GM23338 (cell line): Measurements from ENCODE around the gene SRSF4.

ENCODE experiments used
- CREB1 ChIP-seq: fragments of 250-450 bp; sonication (Bioruptor Pico); IDR thresholded peaks from 2 replicates; pipeline ENCODE4 v1.5.0; 2020; ENCODE audit warnings: low read depth, mild to moderate bottlenecking, moderate library complexity
- CTCF ChIP-seq, 2 experiments: fragments of 200-600 bp in 1 of 2; sonication (generic) in 1 of 2; conservative IDR thresholded peaks; 2 replicates each; pipeline versions ENCODE4 v1.5.1 to v1.6.1; 2016 to 2017; ENCODE audit warnings: antibody characterized with exemption in 2 of 2, low read depth in 2 of 2, mild to moderate bottlenecking in 2 of 2, moderate library complexity in 1 of 2
- ETS1 ChIP-seq: IDR thresholded peaks from 2 replicates; pipeline ENCODE4 v1.6.1; 2016; ENCODE audit warnings: antibody characterized with exemption
- EZH2 ChIP-seq: fragments of 200-600 bp; sonication (generic); IDR thresholded peaks from one replicate; pipeline ENCODE4 v1.8.0; 2017; ENCODE audit warnings: antibody characterized with exemption, mild to moderate bottlenecking, low read depth; ENCODE audit not compliant: unreplicated experiment
- EZH2phosphoT487 ChIP-seq: fragments of 200-600 bp; sonication (generic); IDR thresholded peaks from one replicate; pipeline ENCODE4 v1.8.1; 2018; ENCODE audit warnings: antibody characterized with exemption; ENCODE audit not compliant: unreplicated experiment
- JUNB ChIP-seq: IDR thresholded peaks from one replicate; pipeline ENCODE4 v1.6.1; 2016; ENCODE audit warnings: antibody characterized with exemption; ENCODE audit not compliant: unreplicated experiment
- NANOG ChIP-seq: IDR thresholded peaks from 2 replicates; pipeline ENCODE4 v1.6.1; 2016; ENCODE audit warnings: antibody characterized with exemption, borderline replicate concordance
- POLR2AphosphoS5 ChIP-seq: IDR thresholded peaks from 2 replicates; pipeline ENCODE4 v1.6.1; 2016; ENCODE audit warnings: antibody characterized with exemption, low read depth
- REST ChIP-seq: IDR thresholded peaks from one replicate; pipeline ENCODE4 v1.6.1; 2018; ENCODE audit warnings: antibody characterized with exemption; ENCODE audit not compliant: unreplicated experiment
- STAT1 ChIP-seq: IDR thresholded peaks from one replicate; pipeline ENCODE4 v1.6.1; 2016; ENCODE audit warnings: antibody characterized with exemption; ENCODE audit not compliant: unreplicated experiment
- ZNF114 ChIP-seq: fragments of 250-450 bp; sonication (Bioruptor Pico); IDR thresholded peaks from 2 replicates; pipeline ENCODE4 v1.5.0; 2020; ENCODE audit warnings: mild to moderate bottlenecking, moderate library complexity
- ZNF462 ChIP-seq: fragments of 250-450 bp; sonication (Bioruptor Pico); IDR thresholded peaks from 2 replicates; pipeline ENCODE4 v1.5.0; 2020; ENCODE audit warnings: mild to moderate bottlenecking, moderate library complexity

- TF ChIP-seq CTCF (conservative IDR thresholded peaks at IDR 0.05; ENCODE audit: low read depth in 2 of 2) (no peak), EZH2 (no peak), REST (no peak), JUNB (no peak), POLR2AphosphoS5 (no peak), ZNF462 (CRISPR knock-in tag) (no peak), EZH2phosphoT487 (no peak), CREB1 (CRISPR knock-in tag) (no peak), NANOG (no peak), STAT1 (no peak), ETS1 (no peak), ZNF114 (CRISPR knock-in tag) (no peak)
Observed at GRCh38 chr1:29193879-29194455, 12.3 kb upstream of the SRSF4 start.
